MCF 10A (cell line): ENCODE measurements around the gene MICALL1. TPM values are rescaled to one million over a fixed set of nuclear protein-coding genes. Genes with fewer than 3 reads are reported as not detected.
"Not testable (repeated sequence)": the region's sequence is repeated elsewhere in the genome, so short reads cannot be mapped to it uniquely, and the experiment has no call there.

Experiments used
- BruUV-seq: library from RNA; stranded (reverse); fragments of 400-500 nt; replicated peaks from 2 replicates; lab custom pipeline; 2021; lab: Mats Ljungman, UMichigan
- CTCF ChIA-PET: fragments of 300-600 bp; sonication (Branson Sonifier 250); formaldehyde crosslinking; extraction: SDS; loops from one replicate; lab custom pipeline; 2021; ENCODE audit warnings: antibody characterized with exemption, inconsistent platforms; lab: Yijun Ruan, JAX
- POLR2A ChIA-PET: fragments of 300-600, 350-650 bp; sonication (Branson Sonifier 250); formaldehyde crosslinking; extraction: SDS; loops from one replicate; lab custom pipeline; 2020; ENCODE audit warnings: antibody characterized with exemption, inconsistent platforms; lab: Yijun Ruan, JAX
- DNase-seq: peaks from one replicate; pipeline ENCODE4 v3.0.0-alpha.2; 2018; ENCODE audit not compliant: unreplicated experiment
- H3K27ac Mint-ChIP-seq: one replicate; pipeline ENCODE4 v1.8.0; 2022; ENCODE audit warnings: mild to moderate bottlenecking, low read depth, mixed read lengths; ENCODE audit not compliant: unreplicated experiment
- H3K27me3 Mint-ChIP-seq: one replicate; pipeline ENCODE4 v1.8.0; 2022; ENCODE audit warnings: mixed read lengths; ENCODE audit not compliant: insufficient read depth, unreplicated experiment
- H3K36me3 Mint-ChIP-seq: one replicate; pipeline ENCODE4 v1.8.0; 2022; ENCODE audit warnings: mild to moderate bottlenecking, moderate library complexity, mixed read lengths; ENCODE audit not compliant: insufficient read depth, unreplicated experiment
- H3K4me1 Mint-ChIP-seq: one replicate; pipeline ENCODE4 v1.8.0; 2022; ENCODE audit warnings: mixed read lengths; ENCODE audit not compliant: insufficient read depth, unreplicated experiment
- H3K4me3 Mint-ChIP-seq: one replicate; pipeline ENCODE4 v1.8.0; 2022; ENCODE audit warnings: mild to moderate bottlenecking, moderate library complexity, mixed read lengths; ENCODE audit not compliant: unreplicated experiment
- H3K9me3 Mint-ChIP-seq: one replicate; pipeline ENCODE4 v1.8.0; 2022; ENCODE audit warnings: mixed read lengths; ENCODE audit not compliant: unreplicated experiment
- intact Hi-C: fragments of 100-400 bp; cut with micrococcal nuclease; formaldehyde crosslinking; loops from 2 replicates; pipeline ENCODE4 v1.14.1; 2022
- total RNA-seq: library from RNA; stranded (reverse); gene quantifications from 2 replicates; pipeline ENCODE4 v1.2.3, GENCODE V29; 2022
- TF ChIP-seq, protein P1 (sequence below): fragments of 200-600 bp; IDR thresholded peaks from one replicate; pipeline ENCODE4 v1.8.0; 2022; ENCODE audit warnings: antibody characterized with exemption, mild to moderate bottlenecking; ENCODE audit not compliant: unreplicated experiment

MICALL1 gene
- total RNA-seq, 1 experiment from 2014 or later, result 165 TPM

DNA sequence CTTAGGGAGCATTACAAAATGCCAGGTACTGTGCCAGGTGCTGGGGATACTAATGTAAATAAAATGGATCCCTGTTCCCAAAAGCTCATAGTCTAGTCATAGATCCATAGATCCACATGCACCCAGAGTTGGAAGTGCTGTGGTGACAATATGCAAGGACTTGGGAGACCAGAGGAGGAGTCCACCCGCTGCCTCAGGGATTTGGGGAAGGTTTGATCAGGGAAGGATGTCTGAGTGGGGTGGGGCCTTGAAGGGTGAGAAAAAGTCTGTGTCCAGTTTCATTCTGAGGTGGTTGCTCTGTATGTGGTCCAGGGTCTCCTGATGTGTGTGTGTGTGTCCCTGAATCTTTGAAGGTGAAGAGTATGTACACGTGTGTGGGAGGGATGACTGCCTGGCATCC is 69.1 kb downstream of the MICALL1 start:
- H3K27me3 Mint-ChIP-seq, result no peaks in the 10 kb centered on the region
- DNase-seq, result no peak
- peaks cover 6% of the 10 kb centered on the region for H3K36me3 Mint-ChIP-seq
- no peaks in the 10 kb centered on the region for H3K9me3 Mint-ChIP-seq
- POLR2A ChIA-PET, result interaction anchor here (0.6 to 0.7 kb wide), 2 partner anchors 10 to 22 kb away, joined by 3 read pairs; partner anchors contain the start of genes C22orf23 and POLR2F
- no TSS peak for BruUV-seq
- TF ChIP-seq, protein P1, sequence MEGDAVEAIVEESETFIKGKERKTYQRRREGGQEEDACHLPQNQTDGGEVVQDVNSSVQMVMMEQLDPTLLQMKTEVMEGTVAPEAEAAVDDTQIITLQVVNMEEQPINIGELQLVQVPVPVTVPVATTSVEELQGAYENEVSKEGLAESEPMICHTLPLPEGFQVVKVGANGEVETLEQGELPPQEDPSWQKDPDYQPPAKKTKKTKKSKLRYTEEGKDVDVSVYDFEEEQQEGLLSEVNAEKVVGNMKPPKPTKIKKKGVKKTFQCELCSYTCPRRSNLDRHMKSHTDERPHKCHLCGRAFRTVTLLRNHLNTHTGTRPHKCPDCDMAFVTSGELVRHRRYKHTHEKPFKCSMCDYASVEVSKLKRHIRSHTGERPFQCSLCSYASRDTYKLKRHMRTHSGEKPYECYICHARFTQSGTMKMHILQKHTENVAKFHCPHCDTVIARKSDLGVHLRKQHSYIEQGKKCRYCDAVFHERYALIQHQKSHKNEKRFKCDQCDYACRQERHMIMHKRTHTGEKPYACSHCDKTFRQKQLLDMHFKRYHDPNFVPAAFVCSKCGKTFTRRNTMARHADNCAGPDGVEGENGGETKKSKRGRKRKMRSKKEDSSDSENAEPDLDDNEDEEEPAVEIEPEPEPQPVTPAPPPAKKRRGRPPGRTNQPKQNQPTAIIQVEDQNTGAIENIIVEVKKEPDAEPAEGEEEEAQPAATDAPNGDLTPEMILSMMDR, result no peak
- CTCF ChIA-PET, result interaction anchor here (1.1 to 2.6 kb wide), 2 partner anchors 9 to 77 kb away, joined by 3 to 11 read pairs; no protein-coding TSS in a partner anchor
- H3K4me3 Mint-ChIP-seq, result no peak overlapping the region
- no peak overlapping the region for H3K27ac Mint-ChIP-seq
- no peaks in the 10 kb centered on the region for H3K4me1 Mint-ChIP-seq
- intact Hi-C loops, result no loop called here

DNA sequence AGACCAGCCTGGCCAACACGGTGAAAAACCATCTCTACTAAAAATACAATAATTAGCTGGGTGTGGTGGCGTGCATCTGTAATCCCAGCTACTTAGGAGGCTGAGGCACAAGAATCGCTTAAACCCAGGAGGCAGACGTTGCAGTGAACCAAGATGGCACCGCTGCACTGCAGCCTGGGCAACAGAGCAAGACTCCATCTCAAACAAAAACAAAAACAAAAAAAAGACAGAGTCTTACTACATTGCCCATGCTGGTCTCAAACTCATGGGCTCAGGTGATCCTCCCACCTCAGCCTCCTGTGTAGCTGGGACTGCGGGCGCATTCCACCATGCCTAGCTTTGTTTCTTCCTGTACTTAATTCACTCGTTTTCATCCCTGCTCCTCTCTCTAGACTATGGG is 69.9 kb downstream of the MICALL1 start:
- BruUV-seq, H3K27me3 Mint-ChIP-seq, H3K4me1 Mint-ChIP-seq, H3K4me3 Mint-ChIP-seq, intact Hi-C loops, DNase-seq, H3K9me3 Mint-ChIP-seq, POLR2A ChIA-PET, H3K36me3 Mint-ChIP-seq: not testable (repeated sequence)
- H3K27ac Mint-ChIP-seq, result peak overlapping the region; percentile 41
- CTCF ChIA-PET, result interaction anchor here (1.1 to 2.6 kb wide), 2 partner anchors 10 to 76 kb away, joined by 3 to 11 read pairs; no protein-coding TSS in a partner anchor

DNA sequence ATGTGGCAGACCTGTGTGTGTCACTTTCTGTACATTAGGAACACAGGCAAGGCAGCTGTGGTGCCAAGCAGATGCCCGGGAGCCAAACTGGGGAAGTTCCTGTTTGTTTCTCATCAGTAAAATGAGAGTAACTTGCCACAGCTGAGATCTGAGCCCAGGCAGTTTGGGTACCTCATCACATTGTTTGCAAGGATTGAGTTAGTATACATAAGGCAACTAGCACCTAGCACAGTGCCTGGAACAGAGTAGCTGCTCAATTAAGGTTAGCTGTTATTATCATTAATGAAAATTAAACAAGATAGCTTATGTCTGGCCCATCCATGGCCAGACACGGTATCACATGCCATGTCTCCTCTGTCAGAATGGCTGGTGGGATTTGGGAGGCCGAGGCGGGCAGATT is 70.5 kb downstream of the MICALL1 start:
- Mint-ChIP-seq H3K27ac (peak overlapping the region; percentile 41), H3K9me3 (no peaks in the 10 kb centered on the region), H3K36me3 (peaks cover 6% of the 10 kb centered on the region), H3K4me3 (no peak overlapping the region), H3K27me3 (no peaks in the 10 kb centered on the region), H3K4me1 (no peaks in the 10 kb centered on the region)
- BruUV-seq, result no TSS peak
- POLR2A ChIA-PET, result no interaction called here
- DNase-seq, result no peak
- intact Hi-C loops, result no loop called here
- TF ChIP-seq, protein P1, result no peak
- CTCF ChIA-PET, result interaction anchor here (0.8 to 2.6 kb wide), 2 partner anchors 11 to 159 kb away, joined by 4 to 11 read pairs; no protein-coding TSS in a partner anchor

DNA sequence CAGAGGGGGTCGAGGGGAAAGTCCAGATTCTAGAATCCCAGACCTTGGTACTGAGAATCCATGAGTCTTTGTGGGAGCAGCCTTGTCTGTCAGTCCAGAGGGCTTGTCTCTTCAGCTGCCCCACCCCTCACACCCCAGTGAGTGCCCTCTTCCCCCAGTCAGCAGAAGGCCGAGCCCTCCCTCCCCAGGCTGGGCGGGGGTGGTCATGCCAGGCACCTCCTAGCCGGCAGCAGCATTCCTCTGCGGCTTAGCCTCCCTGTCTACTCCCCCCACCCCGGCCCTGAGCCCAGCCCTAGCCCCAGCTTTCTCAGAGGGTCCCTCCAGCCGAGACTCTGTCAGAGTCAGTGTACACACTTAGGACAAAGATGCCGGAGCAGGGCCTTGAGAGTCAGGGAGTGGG is 73.7 kb downstream of the MICALL1 start:
- TF ChIP-seq, protein P1, result no peak
- no peaks in the 10 kb centered on the region for H3K4me1 Mint-ChIP-seq
- no TSS peak for BruUV-seq
- no peak for DNase-seq
- ChIA-PET CTCF (no interaction called here), POLR2A (no interaction called here)
- intact Hi-C loops, result no loop called here
- peaks cover 6% of the 10 kb centered on the region for H3K36me3 Mint-ChIP-seq
- H3K9me3 Mint-ChIP-seq, result no peaks in the 10 kb centered on the region
- H3K27ac Mint-ChIP-seq, result no peak overlapping the region
- H3K27me3 Mint-ChIP-seq, result no peaks in the 10 kb centered on the region
- no peak overlapping the region for H3K4me3 Mint-ChIP-seq
